HUES48 (cell line): ENCODE data around the gene DEPDC7.
"Not testable (repeated sequence)": the region's sequence is repeated elsewhere in the genome, so short reads cannot be mapped to it uniquely, and the experiment has no call there.

Source experiments
- H3K27ac ChIP-seq: one replicate; pipeline ENCODE4 v1.7.0; 2013; ENCODE audit warnings: low read depth, low read length, inconsistent platforms
- H3K27me3 ChIP-seq: 2 replicates; pipeline ENCODE4 v1.6.1; 2013; ENCODE audit warnings: mild to moderate bottlenecking, low read length; ENCODE audit not compliant: control insufficient read depth, insufficient read depth
- H3K36me3 ChIP-seq: 2 replicates; pipeline ENCODE4 v1.6.1; 2013; ENCODE audit warnings: low read length; ENCODE audit not compliant: control insufficient read depth, insufficient read depth
- H3K4me1 ChIP-seq: 2 replicates; pipeline ENCODE4 v1.6.1; 2013; ENCODE audit warnings: mild to moderate bottlenecking, low read length; ENCODE audit not compliant: control insufficient read depth, insufficient read depth
- H3K4me3 ChIP-seq: 2 replicates; pipeline ENCODE4 v1.5.1; 2013; ENCODE audit warnings: mild to moderate bottlenecking, low read depth, low read length
- H3K9ac ChIP-seq: 2 replicates; pipeline ENCODE4 v1.6.1; 2013; ENCODE audit warnings: mild to moderate bottlenecking, low read depth, low read length, moderate library complexity
- H3K9me3 ChIP-seq: 2 replicates; pipeline ENCODE4 v1.6.1; 2013; ENCODE audit warnings: low read length; ENCODE audit not compliant: control insufficient read depth, insufficient read depth

DEPDC7 gene

DNA sequence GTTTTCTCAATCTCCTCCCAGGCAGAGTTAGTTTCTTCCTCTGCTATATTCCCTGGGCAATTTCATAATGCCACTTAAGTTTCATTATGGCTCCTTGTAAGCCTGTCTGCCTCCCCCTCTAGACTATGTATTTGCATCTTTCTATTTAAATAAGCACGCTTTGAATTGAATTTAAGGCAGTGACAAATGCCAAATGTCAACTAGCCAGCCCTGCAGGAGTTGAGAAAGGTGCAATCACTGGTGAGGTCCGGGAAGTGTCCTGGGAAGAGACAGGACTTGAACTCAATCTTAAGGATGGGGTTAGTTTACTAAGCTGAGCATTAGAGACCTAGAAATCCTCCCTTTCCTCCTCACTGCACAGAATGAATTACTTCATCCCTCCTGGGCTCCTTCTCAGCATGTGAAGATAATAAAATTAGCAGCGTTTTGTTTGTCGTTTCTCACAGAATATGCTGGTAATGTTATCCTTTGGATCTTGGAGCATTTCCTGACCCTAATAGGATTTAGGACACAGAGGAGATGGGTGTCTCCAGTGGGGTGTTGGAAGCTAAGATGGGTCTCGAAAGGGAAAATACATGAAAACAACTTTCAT lies 25.3 kb downstream of the DEPDC7 start:
- Histone ChIP-seq H3K27ac (no peak overlapping the region), H3K4me3 (no peak overlapping the region), H3K9me3 (peaks cover 6% of the 10 kb centered on the region; the same call in 1 of the 2 replicates), H3K27me3 (no peaks in the 10 kb centered on the region), H3K4me1 (peaks cover 11% of the 10 kb centered on the region), H3K36me3 (peaks cover 18% of the 10 kb centered on the region), H3K9ac (no peak overlapping the region)

DNA sequence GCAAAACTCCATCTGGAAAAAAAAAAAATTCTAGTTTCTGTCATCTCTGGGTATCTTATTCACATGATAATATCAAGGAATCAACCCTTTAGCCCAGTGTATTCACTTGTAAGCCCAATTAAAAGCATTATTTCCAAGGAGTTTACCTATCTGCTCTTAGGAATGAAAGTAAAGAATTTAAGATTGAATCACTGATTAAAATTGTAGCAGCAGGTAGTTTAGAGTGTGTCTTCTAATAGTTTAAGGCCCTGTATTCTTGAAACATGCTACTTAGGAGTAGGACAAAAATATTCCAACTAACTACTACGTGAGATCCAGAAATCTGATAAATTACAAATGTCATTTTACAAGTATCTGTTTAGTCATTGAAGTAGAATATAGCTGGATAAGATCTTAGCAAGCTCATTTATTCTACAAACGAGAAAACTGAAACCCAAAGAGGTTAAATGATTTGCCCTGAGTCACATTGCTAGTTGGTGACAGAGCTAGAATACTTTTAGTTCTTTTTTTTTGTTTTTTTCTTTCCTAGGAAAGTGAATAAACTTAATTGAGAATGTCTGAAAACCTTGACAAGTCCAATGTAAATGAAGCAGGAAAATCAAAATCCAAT lies 27.6 kb downstream of the DEPDC7 start:
- Histone ChIP-seq H3K9me3 (peaks cover 6% of the 10 kb centered on the region; the same call in 1 of the 2 replicates), H3K4me3 (no peak overlapping the region), H3K9ac (no peak overlapping the region), H3K4me1 (peaks cover 11% of the 10 kb centered on the region), H3K27ac (no peak overlapping the region), H3K27me3 (no peaks in the 10 kb centered on the region), H3K36me3 (peaks cover 34% of the 10 kb centered on the region)

DNA sequence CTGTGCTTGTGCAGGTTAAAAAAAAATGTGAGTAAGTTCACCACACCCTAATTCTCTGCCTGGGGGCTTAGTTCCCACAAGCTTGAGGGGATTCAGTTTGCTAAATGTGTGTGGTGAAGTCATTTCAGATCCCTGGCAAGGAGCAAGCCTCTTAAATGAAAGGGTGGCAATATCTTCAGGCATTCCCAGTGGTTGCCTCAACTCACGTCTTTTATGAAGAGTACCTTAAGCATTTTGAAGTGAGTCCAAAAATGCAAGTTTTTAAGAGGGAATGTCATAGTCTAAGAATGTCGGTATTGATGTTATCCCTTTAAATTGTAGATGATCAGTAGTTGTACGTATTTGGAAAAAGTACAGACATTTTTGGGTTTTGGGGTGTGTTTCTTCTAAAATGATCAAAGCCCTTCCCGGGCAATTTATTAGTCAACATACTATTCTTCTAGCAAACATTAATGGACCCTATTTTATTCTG lies 28.6 kb downstream of the DEPDC7 start:
- H3K9me3 ChIP-seq: peaks cover 6% of the 10 kb centered on the region; the same call in 1 of the 2 replicates
- H3K36me3 ChIP-seq: peaks cover 34% of the 10 kb centered on the region
- H3K4me3 ChIP-seq: no peak overlapping the region
- no peaks in the 10 kb centered on the region for H3K27me3 ChIP-seq
- peaks cover 11% of the 10 kb centered on the region for H3K4me1 ChIP-seq
- H3K9ac ChIP-seq: no peak overlapping the region
- H3K27ac ChIP-seq: no peak overlapping the region

- H3K4me1 ChIP-seq: peaks cover 5% of the 10 kb centered on the region; the same call in 1 of the 2 replicates
- no peak overlapping the region for H3K4me3 ChIP-seq
- H3K9me3 ChIP-seq: peaks cover 6% of the 10 kb centered on the region; the same call in 1 of the 2 replicates
- H3K36me3 ChIP-seq: peaks cover 34% of the 10 kb centered on the region
- H3K27ac ChIP-seq: no peak overlapping the region
- H3K27me3 ChIP-seq: no peaks in the 10 kb centered on the region
- H3K9ac ChIP-seq: no peak overlapping the region
Observed at GRCh38 chr11:33045551-33046255, 30.0 kb downstream of the DEPDC7 start.

- H3K9me3 ChIP-seq, H3K27ac ChIP-seq, H3K4me3 ChIP-seq, H3K4me1 ChIP-seq, H3K27me3 ChIP-seq, H3K9ac ChIP-seq: not testable (repeated sequence)
- peaks cover 33% of the 10 kb centered on the region for H3K36me3 ChIP-seq
Observed at GRCh38 chr11:33048701-33049100, 33.0 kb downstream of the DEPDC7 start.

DNA sequence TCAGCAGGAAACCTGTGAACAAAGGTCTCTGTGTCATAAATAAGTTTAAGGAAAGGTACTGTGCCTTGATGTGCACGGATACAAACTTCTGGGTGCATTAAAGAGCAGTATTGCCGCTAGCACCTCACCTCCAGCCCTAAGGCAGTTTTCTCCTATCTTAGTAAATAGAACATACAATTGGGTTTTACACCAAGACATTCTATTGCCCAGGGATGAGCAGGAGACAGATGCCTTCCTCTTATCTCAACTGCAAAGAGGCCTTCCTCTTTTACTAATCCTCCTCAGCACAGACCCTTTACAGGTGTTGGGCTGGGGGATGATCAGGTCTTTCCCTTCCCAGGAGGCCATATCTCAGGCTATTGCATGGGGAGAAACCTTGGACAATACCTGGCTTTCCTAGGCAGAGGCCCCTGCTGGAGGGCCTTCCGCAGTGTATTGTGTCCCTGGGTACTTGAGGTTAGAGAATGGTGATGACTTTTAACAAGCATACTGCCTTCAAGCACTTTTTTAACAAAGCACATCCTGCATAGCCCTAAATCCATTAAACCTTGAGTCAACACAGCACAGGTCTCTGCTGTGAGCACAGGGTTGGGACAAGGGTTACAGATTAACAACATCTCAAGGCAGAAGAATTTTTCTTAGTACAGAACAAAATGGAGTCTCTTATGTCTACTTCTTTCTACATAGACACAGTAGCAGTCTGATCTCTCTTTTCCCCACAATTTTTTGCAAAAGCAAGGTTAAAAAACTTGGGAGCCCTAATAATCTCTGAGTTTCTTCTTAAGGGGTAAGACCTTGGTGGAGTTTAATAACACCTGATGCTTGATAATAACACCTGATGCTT lies 34.1 kb downstream of the DEPDC7 start:
- H3K27me3 ChIP-seq, H3K4me3 ChIP-seq, H3K9ac ChIP-seq, H3K4me1 ChIP-seq, H3K9me3 ChIP-seq, H3K27ac ChIP-seq: not testable (repeated sequence)
- peaks cover 26% of the 10 kb centered on the region for H3K36me3 ChIP-seq

GRCh38 chr11:33052231-33052630 lies 36.6 kb downstream of the DEPDC7 start:
- Histone ChIP-seq H3K27ac (no peak overlapping the region), H3K4me1 (no peaks in the 10 kb centered on the region; the same call in 1 of the 2 replicates), H3K27me3 (no peaks in the 10 kb centered on the region), H3K4me3 (no peak overlapping the region), H3K36me3 (peaks cover 22% of the 10 kb centered on the region), H3K9me3 (no peaks in the 10 kb centered on the region), H3K9ac (no peak overlapping the region)

DNA sequence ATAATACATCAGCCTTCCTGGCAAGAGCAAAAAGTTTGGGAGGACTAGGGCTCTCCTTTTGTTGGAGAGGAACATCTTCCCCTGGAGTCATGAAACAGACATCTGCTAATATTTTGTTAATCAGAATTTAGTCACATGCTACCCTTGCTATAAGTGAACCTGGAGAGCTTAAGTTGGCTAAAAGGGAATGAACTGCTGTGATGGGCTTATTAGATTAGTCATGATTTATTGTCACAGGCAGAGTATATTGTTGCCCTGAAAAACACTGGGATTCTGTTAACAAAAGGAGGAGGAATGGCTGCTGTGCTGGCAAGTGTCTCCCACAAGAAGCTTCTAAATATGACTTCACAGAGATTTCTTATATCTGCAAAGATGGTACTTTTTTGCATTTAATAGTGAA lies 39.7 kb downstream of the DEPDC7 start:
- H3K36me3 ChIP-seq: peaks cover 42% of the 10 kb centered on the region
- H3K4me3 ChIP-seq: no peak overlapping the region
- no peak overlapping the region for H3K27ac ChIP-seq
- no peaks in the 10 kb centered on the region for H3K9me3 ChIP-seq
- no peak overlapping the region for H3K9ac ChIP-seq
- no peaks in the 10 kb centered on the region for H3K27me3 ChIP-seq
- H3K4me1 ChIP-seq: no peaks in the 10 kb centered on the region

DNA sequence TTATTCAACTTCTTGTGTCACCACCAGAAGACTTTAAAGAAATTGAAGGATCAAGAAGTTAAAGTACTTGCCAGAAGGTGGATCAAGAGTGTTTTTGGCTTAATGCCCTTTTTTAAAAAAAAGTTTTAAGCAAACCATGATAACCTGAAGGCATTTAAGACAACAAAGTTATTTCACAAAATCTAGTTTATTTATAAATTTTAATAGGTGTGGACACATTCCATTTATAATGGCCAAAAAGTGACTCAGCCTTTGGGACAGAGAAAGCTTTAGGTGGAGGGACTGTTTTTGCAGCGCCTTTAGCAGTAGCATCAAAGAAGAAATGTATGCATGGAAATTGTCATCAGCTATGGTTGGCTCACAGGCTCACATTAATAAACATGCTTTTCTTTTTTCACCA lies 41.6 kb downstream of the DEPDC7 start:
- H3K27me3 ChIP-seq: no peaks in the 10 kb centered on the region
- no peaks in the 10 kb centered on the region for H3K4me1 ChIP-seq
- H3K9me3 ChIP-seq: no peaks in the 10 kb centered on the region
- no peak overlapping the region for H3K27ac ChIP-seq
- no peak overlapping the region for H3K4me3 ChIP-seq
- peaks cover 56% of the 10 kb centered on the region for H3K36me3 ChIP-seq
- no peak overlapping the region for H3K9ac ChIP-seq

GRCh38 chr11:33059331-33060007 lies 43.8 kb downstream of the DEPDC7 start:
- no peak overlapping the region for H3K4me3 ChIP-seq
- H3K27ac ChIP-seq: no peak overlapping the region
- no peaks in the 10 kb centered on the region for H3K4me1 ChIP-seq
- H3K36me3 ChIP-seq: peaks cover 72% of the 10 kb centered on the region
- no peak overlapping the region for H3K9ac ChIP-seq
- H3K9me3 ChIP-seq: no peaks in the 10 kb centered on the region
- H3K27me3 ChIP-seq: no peaks in the 10 kb centered on the region
